HG03139 (cell line): ENCODE results near the gene PSMD6.
A peak's percentile ranks its signal among the peaks of the same experiment; 100 is the strongest.

Experiments used
- ATAC-seq: cut with Tn5 transposase; IDR thresholded peaks from one replicate; pipeline ENCODE4 v1.9.1; 2021; ENCODE audit not compliant: unreplicated experiment

The PSMD6 gene

GRCh38 chr3:63961891-63962290 is 61.4 kb downstream of the PSMD6 start:
- peak; percentile 75 for ATAC-seq
